Prostate gland (tissue), 2 donors: ENCODE results near the gene PAX2. TPM values are rescaled to one million over a fixed set of nuclear protein-coding genes. Genes with fewer than 3 reads are reported as not detected.

Experiments used
- DNase-seq: peaks from one replicate; pipeline ENCODE4 v3.0.0-alpha.2; 2019; ENCODE audit warnings: low spot score
- H3K27ac ChIP-seq, 2 donors: fragments of 200-600 bp; sonication (generic); 2 replicates each; pipeline ENCODE4 v1.5.1; 2017 to 2019
- H3K27me3 ChIP-seq: fragments of 200-600 bp; sonication (generic); replicated peaks from 2 replicates; pipeline ENCODE4 v1.5.1; 2019; ENCODE audit not compliant: insufficient read depth
- H3K36me3 ChIP-seq, 2 donors: fragments of 200-600 bp; sonication (generic); 1 replicate in 1 of 2; 2 replicates in 1 of 2; pipeline versions ENCODE4 v1.5.1 to v1.8.1; 2017 to 2019
- H3K4me1 ChIP-seq: fragments of 200-600 bp; sonication (generic); replicated peaks from 2 replicates; pipeline ENCODE4 v1.5.1; 2019
- H3K4me3 ChIP-seq, 2 donors: fragments of 200-600 bp; sonication (generic); 2 replicates each; pipeline ENCODE4 v1.5.1; 2017 to 2019
- H3K9me3 ChIP-seq: fragments of 200-600 bp; sonication (generic); 2 replicates; pipeline ENCODE4 v1.5.1; 2017
- CTCF ChIP-seq, 4 experiments: fragments of 200-600 bp in 2 of 4; fragments of 450-650 bp in 2 of 4; sonication (generic) in 2 of 4; IDR thresholded peaks; 1 replicate in 3 of 4; 2 replicates in 1 of 4; pipeline ENCODE4 v1.5.1; 2016 to 2019; ENCODE audit warnings: antibody characterized with exemption in 4 of 4, mild to moderate bottlenecking in 2 of 4, moderate library complexity in 2 of 4
- POLR2A ChIP-seq: fragments of 450-650 bp; IDR thresholded peaks from one replicate; pipeline ENCODE4 v1.6.1; 2016; ENCODE audit warnings: antibody characterized with exemption, mild to moderate bottlenecking
- POLR2AphosphoS5 ChIP-seq: sonication (generic); formaldehyde crosslinking; IDR thresholded peaks from one replicate; pipeline ENCODE4 v1.6.1; 2017; ENCODE audit warnings: antibody characterized with exemption
- WGBS: methylation state at CpG from one replicate; pipeline ENCODE4 v1.1.5; 2018; 5-methylcytosine and 5-hydroxymethylcytosine counted together
- intact Hi-C: fragments of 100-400 bp; cut with DNase I; formaldehyde crosslinking; loops from one replicate; pipeline ENCODE4 v1.14.2; 2022
- total RNA-seq, 2 donors: library from RNA; depleted of rRNA; stranded (reverse); fragments of >200 nt; gene quantifications; one replicate each; pipeline ENCODE4 v1.1.0, GENCODE V29; 2016

The PAX2 gene
- total RNA-seq, 2 donors from 2014 or later = 0.91 TPM; not detected in 1

GRCh38 chr10:100729862-100730724 lies 15.3 kb upstream of the PAX2 start:
- no peak for DNase-seq
- Histone ChIP-seq H3K9me3 (no peaks in the 10 kb centered on the region), H3K27me3 (peaks cover 63% of the 10 kb centered on the region), H3K4me1 (peaks cover 13% of the 10 kb centered on the region), H3K4me3 (no peak overlapping the region), H3K27ac (no peak overlapping the region), H3K36me3 (no peaks in the 10 kb centered on the region)
- 3% methylated on average over 68 of the region's 68 CpGs for WGBS
- TF ChIP-seq POLR2A (no peak), CTCF (IDR thresholded peaks at IDR 0.05) (no peak), POLR2AphosphoS5 (no peak)
- intact Hi-C loops = no loop called here

- intact Hi-C loops = no loop called here
These were observed 14.5 kb upstream of the PAX2 start for GRCh38 chr10:100730725-100731406.

GRCh38 chr10:100731407-100732240 lies 13.8 kb upstream of the PAX2 start:
- TF ChIP-seq POLR2AphosphoS5 (no peak), POLR2A (no peak), CTCF (IDR thresholded peaks at IDR 0.05) (no peak)
- 54% methylated on average over 24 of the region's 24 CpGs for WGBS
- H3K36me3 ChIP-seq = no peaks in the 10 kb centered on the region
- H3K27me3 ChIP-seq = peaks cover 52% of the 10 kb centered on the region
- peaks cover 13% of the 10 kb centered on the region for H3K4me1 ChIP-seq
- DNase-seq = no peak
- no peak overlapping the region for H3K27ac ChIP-seq
- intact Hi-C loops = no loop called here
- H3K9me3 ChIP-seq = no peaks in the 10 kb centered on the region
- no peak overlapping the region for H3K4me3 ChIP-seq

More at GRCh38 chr10:100730725-100731406, 14.5 kb upstream of the PAX2 start:
- H3K4me1 ChIP-seq = peaks cover 13% of the 10 kb centered on the region
- H3K4me3 ChIP-seq = no peak overlapping the region
- 5% methylated on average over 49 of the region's 49 CpGs for WGBS
- no peak overlapping the region for H3K27ac ChIP-seq
- DNase-seq = no peak
- peaks cover 59% of the 10 kb centered on the region for H3K27me3 ChIP-seq
- no peak for TF ChIP-seq POLR2A
- TF ChIP-seq CTCF (IDR thresholded peaks at IDR 0.05) = no peak
- no peak for TF ChIP-seq POLR2AphosphoS5
- no peaks in the 10 kb centered on the region for H3K36me3 ChIP-seq
- H3K9me3 ChIP-seq = no peaks in the 10 kb centered on the region

- intact Hi-C loops = no loop called here
- H3K4me1 ChIP-seq = peaks cover 13% of the 10 kb centered on the region
- no peaks in the 10 kb centered on the region for H3K36me3 ChIP-seq
- H3K9me3 ChIP-seq = no peaks in the 10 kb centered on the region
- no peak for DNase-seq
- no peak overlapping the region for H3K4me3 ChIP-seq
- TF ChIP-seq CTCF (IDR thresholded peaks at IDR 0.05) (no peak), POLR2AphosphoS5 (no peak), POLR2A (no peak)
- 93% methylated on average over 2 of the region's 2 CpGs for WGBS
- no peak overlapping the region for H3K27ac ChIP-seq
- peaks cover 52% of the 10 kb centered on the region for H3K27me3 ChIP-seq
These were observed 13.2 kb upstream of the PAX2 start for GRCh38 chr10:100732241-100732596.
